ENCODE results near the gene UQCR10.

DNA sequence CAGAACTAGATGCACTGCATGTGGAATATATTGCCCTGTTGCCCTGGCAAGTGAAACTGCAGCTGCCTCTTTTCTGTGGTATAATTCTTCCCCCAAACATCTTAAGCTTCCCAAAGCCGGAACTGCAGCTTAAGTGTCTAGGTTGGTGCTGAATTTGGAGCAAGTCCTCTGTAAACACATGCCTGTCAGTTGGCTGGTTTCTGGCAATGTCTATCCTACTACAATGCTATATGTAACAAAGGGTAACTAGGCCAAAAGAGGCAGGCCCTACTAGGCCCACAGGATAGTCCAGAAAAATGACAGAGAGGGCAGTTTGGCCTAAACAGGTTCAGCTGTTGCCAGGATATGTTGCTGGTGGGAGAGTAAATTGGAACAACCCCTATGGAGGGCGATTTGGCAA is 43.0 kb downstream of the UQCR10 start:
- TF ChIP-seq, protein P1, sequence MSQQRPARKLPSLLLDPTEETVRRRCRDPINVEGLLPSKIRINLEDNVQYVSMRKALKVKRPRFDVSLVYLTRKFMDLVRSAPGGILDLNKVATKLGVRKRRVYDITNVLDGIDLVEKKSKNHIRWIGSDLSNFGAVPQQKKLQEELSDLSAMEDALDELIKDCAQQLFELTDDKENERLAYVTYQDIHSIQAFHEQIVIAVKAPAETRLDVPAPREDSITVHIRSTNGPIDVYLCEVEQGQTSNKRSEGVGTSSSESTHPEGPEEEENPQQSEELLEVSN (IDR thresholded peaks at IDR 0.05; ENCODE audit: borderline replicate concordance, low read depth): no peak
- TF ChIP-seq, protein P2, sequence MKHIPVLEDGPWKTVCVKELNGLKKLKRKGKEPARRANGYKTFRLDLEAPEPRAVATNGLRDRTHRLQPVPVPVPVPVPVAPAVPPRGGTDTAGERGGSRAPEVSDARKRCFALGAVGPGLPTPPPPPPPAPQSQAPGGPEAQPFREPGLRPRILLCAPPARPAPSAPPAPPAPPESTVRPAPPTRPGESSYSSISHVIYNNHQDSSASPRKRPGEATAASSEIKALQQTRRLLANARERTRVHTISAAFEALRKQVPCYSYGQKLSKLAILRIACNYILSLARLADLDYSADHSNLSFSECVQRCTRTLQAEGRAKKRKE (CRISPR knock-in tag; IDR thresholded peaks at IDR 0.05; ENCODE audit: low read depth): no peak
- TF ChIP-seq ZSCAN20 (CRISPR knock-in tag; IDR thresholded peaks at IDR 0.05): no peak
